ENCODE measurements around the gene LYSMD4.

The LYSMD4 gene

DNA sequence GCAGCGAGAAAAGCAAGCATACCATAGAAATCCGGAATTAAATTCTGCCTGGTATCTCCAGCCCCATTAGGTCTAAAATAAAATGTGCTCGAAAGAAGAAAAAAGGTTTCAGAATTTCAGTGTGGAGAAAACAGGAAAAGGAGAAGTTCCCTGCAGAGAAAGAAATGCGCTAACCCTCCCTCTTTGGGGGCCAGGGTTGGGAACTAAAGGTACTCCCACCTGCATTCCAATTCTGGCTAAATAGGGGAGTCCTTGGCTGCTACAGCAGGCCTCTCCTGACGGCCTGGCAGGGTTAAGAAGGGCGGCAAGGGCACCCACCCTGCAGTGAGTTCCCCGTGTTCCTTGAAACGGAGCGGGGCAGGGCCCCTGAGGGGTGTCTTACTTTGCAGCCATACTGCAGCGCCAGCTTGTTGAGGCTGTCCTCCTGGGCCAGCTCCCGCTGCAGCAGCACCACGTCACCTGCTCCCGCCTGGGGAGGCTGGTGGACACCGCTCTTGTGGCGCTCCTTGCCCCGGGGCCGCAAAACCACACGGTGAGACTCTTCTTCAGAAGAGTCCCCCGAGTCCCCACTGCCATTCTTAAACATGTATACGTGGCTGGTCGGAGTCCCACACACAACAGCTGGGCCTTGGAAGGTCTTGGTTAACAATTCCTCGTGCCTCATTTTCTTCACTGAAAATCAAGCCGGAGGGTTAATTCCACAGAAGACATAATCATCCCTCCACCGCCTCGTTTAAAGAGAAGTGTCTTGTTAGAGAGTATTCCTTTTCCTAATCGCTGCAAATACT lies 1.7 kb downstream of the LYSMD4 start:
- TF ChIP-seq, protein P1, sequence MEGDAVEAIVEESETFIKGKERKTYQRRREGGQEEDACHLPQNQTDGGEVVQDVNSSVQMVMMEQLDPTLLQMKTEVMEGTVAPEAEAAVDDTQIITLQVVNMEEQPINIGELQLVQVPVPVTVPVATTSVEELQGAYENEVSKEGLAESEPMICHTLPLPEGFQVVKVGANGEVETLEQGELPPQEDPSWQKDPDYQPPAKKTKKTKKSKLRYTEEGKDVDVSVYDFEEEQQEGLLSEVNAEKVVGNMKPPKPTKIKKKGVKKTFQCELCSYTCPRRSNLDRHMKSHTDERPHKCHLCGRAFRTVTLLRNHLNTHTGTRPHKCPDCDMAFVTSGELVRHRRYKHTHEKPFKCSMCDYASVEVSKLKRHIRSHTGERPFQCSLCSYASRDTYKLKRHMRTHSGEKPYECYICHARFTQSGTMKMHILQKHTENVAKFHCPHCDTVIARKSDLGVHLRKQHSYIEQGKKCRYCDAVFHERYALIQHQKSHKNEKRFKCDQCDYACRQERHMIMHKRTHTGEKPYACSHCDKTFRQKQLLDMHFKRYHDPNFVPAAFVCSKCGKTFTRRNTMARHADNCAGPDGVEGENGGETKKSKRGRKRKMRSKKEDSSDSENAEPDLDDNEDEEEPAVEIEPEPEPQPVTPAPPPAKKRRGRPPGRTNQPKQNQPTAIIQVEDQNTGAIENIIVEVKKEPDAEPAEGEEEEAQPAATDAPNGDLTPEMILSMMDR (IDR thresholded peaks at IDR 0.05; ENCODE audit: low read depth, low read length) = no peak
- no peak for DNase-seq (ENCODE audit: extremely low read depth, low read depth)

DNA sequence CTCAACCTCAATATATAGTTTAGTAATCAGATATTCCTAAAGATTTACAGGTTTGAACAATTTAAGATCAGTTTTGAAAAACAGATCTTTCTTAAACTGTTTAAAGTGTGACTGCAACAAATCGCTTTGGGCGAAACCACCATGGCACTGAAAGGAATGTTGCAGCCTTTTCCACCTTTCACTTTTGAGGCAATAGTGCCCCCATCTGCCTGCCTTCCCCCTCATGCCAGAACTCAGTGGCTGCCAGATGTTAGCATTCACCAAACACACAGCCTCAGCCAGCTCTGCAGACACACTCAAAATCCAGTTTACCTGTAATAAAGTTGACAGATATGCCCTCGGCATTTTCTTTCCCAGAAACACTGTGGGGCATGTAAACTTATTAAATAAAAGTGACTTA lies 3.3 kb downstream of the LYSMD4 start:
- TF ChIP-seq, protein P1 (IDR thresholded peaks at IDR 0.05; ENCODE audit: low read depth, low read length) = peak; percentile 53
- DNase-seq (ENCODE audit: extremely low read depth, low read depth) = no peak

DNA sequence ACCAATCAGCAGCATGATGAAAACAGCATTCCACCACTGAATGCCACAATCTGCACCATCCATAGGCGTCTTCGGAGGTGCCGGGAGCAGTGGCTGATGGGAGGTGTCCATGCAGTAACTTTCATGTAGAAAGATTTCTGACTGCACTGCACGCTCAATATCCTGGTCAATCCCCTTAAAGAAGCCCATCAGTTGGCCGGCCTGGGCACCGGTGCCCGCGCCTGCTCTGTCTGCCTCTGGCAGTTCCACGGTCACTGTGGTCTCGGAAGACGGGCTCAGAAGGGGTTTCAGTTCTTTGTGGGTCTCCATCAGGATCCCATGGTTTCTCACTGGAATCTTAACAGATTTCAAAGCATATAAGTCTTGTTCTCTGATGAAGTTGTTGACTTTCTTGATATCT lies 3.9 kb downstream of the LYSMD4 start:
- TF ChIP-seq, protein P1 (IDR thresholded peaks at IDR 0.05; ENCODE audit: low read depth, low read length) = no peak
- DNase-seq (ENCODE audit: extremely low read depth, low read depth) = no peak

DNA sequence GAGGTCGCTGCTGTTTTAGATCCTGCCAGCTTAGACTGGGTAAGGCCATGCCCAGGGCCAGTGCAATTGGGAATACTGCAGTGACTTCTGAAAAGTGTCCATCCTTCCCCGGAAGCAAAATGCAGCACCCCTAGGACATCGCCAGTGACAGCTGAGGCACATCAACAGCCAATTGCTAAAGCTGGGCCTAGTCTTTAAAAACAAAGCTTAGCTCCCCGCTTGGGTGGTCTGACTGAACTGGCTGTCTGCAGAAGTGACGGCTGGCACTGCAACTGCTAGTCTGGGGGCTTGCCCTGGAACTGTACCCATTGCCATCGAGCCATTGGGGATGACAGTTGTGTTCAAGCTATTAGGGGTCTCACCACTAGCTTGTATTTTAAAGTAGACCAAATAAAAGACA lies 4.3 kb downstream of the LYSMD4 start:
- TF ChIP-seq, protein P1 (IDR thresholded peaks at IDR 0.05; ENCODE audit: low read depth, low read length) = no peak
- no peak for DNase-seq (ENCODE audit: extremely low read depth, low read depth)

DNA sequence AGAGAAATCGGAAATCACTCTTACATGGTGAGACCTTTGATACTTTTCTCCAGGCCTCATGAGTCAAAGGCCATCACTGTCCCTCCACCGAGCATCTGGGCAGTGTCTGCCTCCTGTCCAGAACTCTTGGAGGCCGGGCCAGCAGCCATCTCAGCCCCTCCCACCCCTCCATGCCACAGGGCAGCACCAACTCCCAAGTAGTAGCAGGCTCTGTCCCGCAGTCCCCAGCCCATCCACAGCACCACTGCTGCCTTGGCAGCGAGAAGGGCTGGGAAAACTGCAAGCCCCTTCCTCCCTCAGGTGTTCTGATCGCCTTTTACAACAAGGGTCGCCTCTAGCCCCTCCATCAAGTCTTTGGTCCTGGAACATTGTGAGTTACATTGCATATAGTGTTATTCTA lies 5.5 kb downstream of the LYSMD4 start:
- TF ChIP-seq, protein P1 (IDR thresholded peaks at IDR 0.05; ENCODE audit: low read depth, low read length) = no peak
- DNase-seq (ENCODE audit: extremely low read depth, low read depth) = no peak

DNA sequence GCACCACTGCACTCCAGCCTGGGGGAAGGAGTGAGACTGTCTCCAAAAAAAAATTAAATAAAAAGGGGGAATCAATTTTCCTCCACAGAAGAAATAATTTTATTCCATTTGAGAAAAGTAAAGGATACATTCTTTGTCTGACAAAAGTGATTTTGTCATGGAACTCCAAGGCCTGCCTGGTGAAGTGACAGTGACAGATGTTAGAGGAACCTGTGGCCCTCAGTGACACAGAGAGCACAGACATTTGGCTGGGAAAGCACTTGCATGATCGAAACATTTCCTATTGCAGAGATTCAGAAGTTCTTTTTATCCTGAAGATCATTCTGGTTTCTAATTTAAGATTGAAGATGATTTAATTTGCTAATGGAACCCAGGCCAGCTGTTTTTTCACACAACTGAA lies 5.9 kb downstream of the LYSMD4 start:
- TF ChIP-seq, protein P1 (IDR thresholded peaks at IDR 0.05; ENCODE audit: low read depth, low read length) = no peak
- DNase-seq (ENCODE audit: extremely low read depth, low read depth) = no peak

DNA sequence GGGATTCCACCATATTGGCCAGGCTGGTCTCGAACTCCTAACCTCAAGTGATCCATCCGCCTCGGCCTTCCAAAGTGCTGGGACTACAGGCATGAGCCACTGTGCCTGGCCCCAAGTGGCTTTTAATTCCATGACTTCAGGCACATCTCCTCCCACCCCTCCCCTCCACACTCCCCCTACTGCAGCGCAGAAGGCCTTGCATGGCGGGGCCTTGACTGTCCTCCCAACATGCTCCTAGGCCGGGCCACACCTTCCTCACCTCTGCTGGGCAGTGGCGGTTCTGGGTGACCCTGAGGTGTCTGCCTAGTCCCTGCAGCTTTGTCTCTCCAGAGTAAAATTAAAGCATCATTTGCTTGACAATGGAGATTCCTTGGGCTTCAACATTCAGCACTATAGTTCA lies 6.9 kb downstream of the LYSMD4 start:
- TF ChIP-seq, protein P1 (IDR thresholded peaks at IDR 0.05; ENCODE audit: low read depth, low read length) = no peak

More for the DNA sequence above, 6.9 kb downstream of the LYSMD4 start:
- DNase-seq (ENCODE audit: extremely low read depth, low read depth) = no peak
